ENCODE results near the gene WDHD1.
"Not testable (repeated sequence)": the region's sequence is repeated elsewhere in the genome, so short reads cannot be mapped to it uniquely, and the experiment has no call there.

WDHD1 gene

GRCh38 chr14:54902521-54903420, 124.1 kb downstream of the WDHD1 start, which contains the start of gene GCH1:
Gene GCH1 (minus strand): TSS chr14:54902826. CDS start chr14:54902663, 163 bp downstream.
- peak; percentile 75 for DNase-seq

GRCh38 chr14:54902143-54902520, 124.8 kb downstream of the WDHD1 start:
- peak; percentile 75 for DNase-seq

DNA sequence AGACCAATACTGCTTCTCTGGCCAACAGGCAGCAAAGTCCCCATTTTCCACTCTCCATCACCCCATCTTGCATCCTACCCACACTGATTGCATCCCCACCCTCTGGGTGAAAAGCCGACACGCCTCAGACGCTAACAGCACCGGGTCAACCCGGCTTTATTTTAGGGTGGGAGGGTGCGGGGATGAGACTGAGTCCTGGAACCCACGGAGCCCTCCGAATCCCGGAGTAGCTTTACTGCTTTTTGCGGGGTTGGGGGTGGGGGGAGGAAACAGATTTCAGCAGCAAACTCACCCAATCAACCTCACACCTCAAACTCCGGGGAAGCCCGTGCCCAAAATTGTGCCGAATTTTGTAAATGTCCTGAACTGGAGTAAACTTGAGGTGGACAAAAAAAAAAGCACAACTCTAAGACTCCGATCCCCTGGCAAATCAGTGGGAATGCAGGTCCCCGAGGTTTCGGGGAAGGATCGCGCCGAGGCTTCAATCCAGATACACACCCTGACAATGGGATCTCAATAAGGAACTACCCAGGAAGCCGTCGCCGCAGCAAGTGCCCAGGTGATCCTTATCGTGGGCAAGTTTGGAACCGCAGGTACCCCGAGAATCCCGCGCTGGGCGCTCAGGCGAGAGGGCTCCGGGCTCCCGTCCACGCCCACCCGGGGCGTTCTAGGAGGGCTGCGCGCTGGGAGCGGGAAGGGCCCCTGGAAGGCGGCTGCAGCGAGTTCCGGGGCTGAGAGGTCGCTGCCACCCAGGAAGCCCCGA, 125.3 kb downstream of the WDHD1 start:
- DNase-seq: no peak

GRCh38 chr14:54899573-54899972, 127.3 kb downstream of the WDHD1 start:
- DNase-seq: no peak

- not testable (repeated sequence) for DNase-seq
These were observed 128.9 kb downstream of the WDHD1 start for GRCh38 chr14:54897809-54898555.

DNA sequence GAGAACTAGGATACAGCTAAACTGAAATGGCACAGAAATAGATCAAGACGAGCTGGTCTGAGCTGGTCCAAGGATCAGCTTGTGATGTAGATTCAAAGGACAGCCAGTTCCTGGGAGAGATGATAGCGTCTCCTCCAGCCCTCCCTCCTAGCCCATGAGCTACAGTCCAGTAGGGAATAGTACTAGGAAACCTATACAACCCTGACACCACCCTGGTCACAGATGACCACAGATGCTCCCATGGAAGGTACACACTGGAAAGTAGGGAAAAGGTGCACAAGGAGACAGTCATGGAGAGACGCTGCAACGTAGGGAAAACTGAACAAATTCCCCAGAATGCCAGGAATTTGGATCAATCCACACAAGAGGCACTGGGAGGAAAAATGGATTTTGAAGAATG, 131.2 kb downstream of the WDHD1 start:
- DNase-seq: no peak

DNA sequence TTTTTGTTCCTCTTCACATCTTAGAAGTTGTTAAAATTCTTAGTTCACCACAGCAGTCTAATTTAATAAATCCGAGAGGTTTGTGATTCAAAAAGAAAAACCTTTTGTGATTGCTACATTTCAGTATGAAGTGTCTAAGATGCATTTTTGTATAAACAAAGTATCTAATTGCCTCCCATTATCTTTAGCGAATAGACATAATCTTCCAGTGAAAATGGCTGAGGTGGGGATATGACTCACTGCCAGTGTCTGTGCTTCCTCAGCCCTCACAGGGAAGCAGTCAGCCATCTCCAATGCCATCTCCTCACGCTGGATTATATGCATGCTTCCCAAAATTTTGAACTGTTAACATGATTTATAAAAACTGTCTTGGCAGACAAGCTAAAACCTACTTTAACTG, 131.9 kb downstream of the WDHD1 start:
- no peak for DNase-seq

DNA sequence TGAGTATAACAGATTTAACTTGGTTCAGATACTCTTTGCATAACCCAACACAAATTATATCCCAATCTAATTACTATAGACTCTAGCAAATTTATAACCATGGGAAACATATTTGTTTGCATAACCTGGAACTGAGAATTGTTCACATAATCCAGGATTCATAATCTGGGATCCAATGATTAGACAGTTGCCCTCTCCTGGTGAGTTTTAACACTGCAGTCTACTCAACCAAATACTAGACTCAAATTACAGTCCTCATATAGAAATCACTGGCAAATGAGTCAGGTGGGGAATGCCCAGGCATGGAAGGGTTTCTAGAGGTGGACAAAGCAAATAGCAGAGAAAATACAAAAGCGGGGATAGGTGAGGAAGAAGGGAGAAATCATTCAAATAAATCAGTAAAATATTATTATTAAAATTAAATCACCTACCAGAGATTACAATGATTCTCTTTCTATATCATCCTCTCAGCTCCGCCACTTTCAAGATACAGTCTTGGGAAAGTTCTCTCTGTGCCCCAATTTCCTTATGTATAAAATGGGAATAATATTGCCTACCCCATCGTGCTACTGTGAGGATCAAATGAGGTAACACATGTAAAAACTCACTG, 133.6 kb downstream of the WDHD1 start:
- peak; percentile 35 for DNase-seq

DNA sequence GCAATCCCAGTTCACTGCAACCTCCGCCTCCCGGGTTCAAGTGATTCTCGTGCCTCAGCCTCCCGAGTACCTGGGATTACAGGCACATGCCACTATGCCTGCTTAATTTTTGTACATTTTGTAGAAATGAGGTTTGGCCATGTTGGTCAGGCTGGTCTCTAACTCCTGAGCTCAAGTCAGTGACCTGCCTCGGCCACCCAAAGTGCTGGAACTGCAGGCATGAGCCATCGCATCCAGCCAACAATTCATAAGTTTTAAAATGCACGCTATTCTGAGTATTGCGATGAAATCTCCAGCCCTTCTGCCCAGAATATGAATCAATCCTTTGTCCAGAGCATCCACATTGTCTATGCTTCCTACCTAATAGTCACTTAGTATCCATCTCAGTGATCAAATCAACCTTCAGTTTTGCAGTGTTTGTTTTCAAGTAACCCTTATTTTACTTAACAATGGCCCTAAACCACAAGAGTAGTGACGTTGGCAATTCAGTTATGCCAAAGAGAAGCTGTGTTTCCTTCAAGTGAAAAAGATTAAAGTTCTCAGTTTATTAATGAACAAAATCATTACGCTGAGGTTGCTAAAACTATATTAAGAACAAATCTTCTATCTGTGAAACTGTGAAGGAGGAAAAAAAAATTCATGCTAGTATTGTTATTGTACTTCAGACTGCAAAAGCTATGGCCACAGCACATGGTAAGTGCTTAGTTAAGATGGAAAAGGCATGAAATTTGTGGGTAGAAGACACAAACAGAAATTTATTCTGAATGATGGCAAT, 135.2 kb downstream of the WDHD1 start:
- no peak for DNase-seq

GRCh38 chr14:54890788-54891187, 136.1 kb downstream of the WDHD1 start:
- DNase-seq: no peak

GRCh38 chr14:54889919-54890318, 137.0 kb downstream of the WDHD1 start:
- DNase-seq: no peak
